Endodermal cell (in vitro differentiated cells): Measurements from ENCODE around the gene CITED2. TPM values are rescaled to one million over a fixed set of nuclear protein-coding genes. Genes with fewer than 3 reads are reported as not detected.

Experiments
- DNase-seq: peaks from one replicate; pipeline ENCODE4 v3.0.0-alpha.2; 2017
- H3K27ac ChIP-seq: 2 replicates; pipeline ENCODE4 v1.5.1; 2013; ENCODE audit warnings: mild to moderate bottlenecking, low read depth, low read length, moderate library complexity
- H3K27me3 ChIP-seq: 2 replicates; pipeline ENCODE4 v1.6.1; 2013; ENCODE audit warnings: mild to moderate bottlenecking, low read length, moderate library complexity; ENCODE audit not compliant: insufficient read depth, control insufficient read depth, poor library complexity, severe bottlenecking
- H3K36me3 ChIP-seq: 2 replicates; pipeline ENCODE4 v1.7.0; 2013; ENCODE audit warnings: mild to moderate bottlenecking, low read length, moderate library complexity; ENCODE audit not compliant: control insufficient read depth, insufficient read depth
- H3K4me1 ChIP-seq: one replicate; pipeline ENCODE4 v1.7.0; 2013; ENCODE audit warnings: low read length; ENCODE audit not compliant: control insufficient read depth, insufficient read depth
- H3K4me3 ChIP-seq: 2 replicates; pipeline ENCODE4 v1.5.1; 2013; ENCODE audit warnings: mild to moderate bottlenecking, low read length, moderate library complexity
- H3K9ac ChIP-seq: 2 replicates; pipeline ENCODE4 v1.6.1; 2013; ENCODE audit warnings: mild to moderate bottlenecking, low read length, moderate library complexity; ENCODE audit not compliant: poor library complexity, severe bottlenecking; ENCODE audit errors: extremely low read depth
- H3K9me3 ChIP-seq: 2 replicates; pipeline ENCODE4 v1.6.1; 2013; ENCODE audit warnings: mild to moderate bottlenecking, low read length, moderate library complexity; ENCODE audit not compliant: control insufficient read depth
- H3K27ac Mint-ChIP-seq: 2 replicates; pipeline ENCODE4 v1.8.0; 2020; ENCODE audit warnings: mixed read lengths
- H3K27me3 Mint-ChIP-seq: 2 replicates; pipeline ENCODE4 v1.8.0; 2021; ENCODE audit warnings: mild to moderate bottlenecking, mixed read lengths; ENCODE audit not compliant: insufficient read depth
- H3K36me3 Mint-ChIP-seq: 2 replicates; pipeline ENCODE4 v1.8.0; 2020; ENCODE audit warnings: low read depth, mixed read lengths
- H3K4me1 Mint-ChIP-seq: 2 replicates; pipeline ENCODE4 v1.8.0; 2020; ENCODE audit warnings: mixed read lengths
- H3K4me3 Mint-ChIP-seq: 2 replicates; pipeline ENCODE4 v1.8.0; 2020; ENCODE audit warnings: mild to moderate bottlenecking, moderate library complexity, mixed read lengths
- H3K9me3 Mint-ChIP-seq: 2 replicates; pipeline ENCODE4 v1.8.0; 2020; ENCODE audit warnings: mild to moderate bottlenecking, mixed read lengths
- CTCF ChIP-seq: fragments of 200-600 bp; sonication (generic); conservative IDR thresholded peaks from 2 replicates; pipeline ENCODE4 v1.5.0; 2021; ENCODE audit warnings: antibody characterized with exemption, mild to moderate bottlenecking
- WGBS, 2 experiments: methylation state at CpG; one replicate each; pipeline versions ENCODE4 v1.1.5 to v1.1.7; 2013; ENCODE audit warnings: missing lambda C conversion rate in 2 of 2, mixed read lengths in 1 of 2; ENCODE audit not compliant: insufficient coverage in 1 of 2, insufficient read length in 1 of 2; 5-methylcytosine and 5-hydroxymethylcytosine counted together
- total RNA-seq, 2 donors: library from RNA; stranded (reverse); fragmentation: NEBNext Ultra II Directional in 1 of 2; extraction: Animal tissue kit (Norgen Biotek cat#: 25700) in 1 of 2; gene quantifications; 2 replicates in 1 of 2; 3 replicates in 1 of 2; pipeline ENCODE4 v1.2.1, GENCODE V29; 2021

CITED2 gene
- total RNA-seq, 2 donors from 2014 or later: 80.2 to 118 TPM

- Mint-ChIP-seq H3K27ac (no peak overlapping the region), H3K4me3 (no peak overlapping the region), H3K9me3 (no peaks in the 10 kb centered on the region), H3K4me1 (peaks cover 11% of the 10 kb centered on the region), H3K27me3 (no peaks in the 10 kb centered on the region), H3K36me3 (no peaks in the 10 kb centered on the region)
- Histone ChIP-seq H3K27me3 (no peaks in the 10 kb centered on the region), H3K4me3 (no peak overlapping the region), H3K9ac (no peak overlapping the region), H3K9me3 (no peaks in the 10 kb centered on the region), H3K27ac (no peak overlapping the region), H3K36me3 (no peaks in the 10 kb centered on the region), H3K4me1 (no peaks in the 10 kb centered on the region)
- DNase-seq: no peak
- no peak for TF ChIP-seq CTCF
- 93 to 100% methylated on average over 1 to 9 of the region's 9 CpGs for WGBS, 2 experiments
These were observed 47.9 kb upstream of the CITED2 start for GRCh38 chr6:139422105-139423036.

- Histone ChIP-seq H3K27ac (no peak overlapping the region), H3K4me1 (no peaks in the 10 kb centered on the region), H3K27me3 (no peaks in the 10 kb centered on the region), H3K4me3 (no peak overlapping the region), H3K9me3 (no peaks in the 10 kb centered on the region), H3K36me3 (no peaks in the 10 kb centered on the region), H3K9ac (no peak overlapping the region)
- DNase-seq: no peak
- Mint-ChIP-seq H3K4me3 (no peak overlapping the region), H3K27me3 (peaks cover 1% of the 10 kb centered on the region), H3K27ac (no peak overlapping the region), H3K9me3 (no peaks in the 10 kb centered on the region), H3K36me3 (no peaks in the 10 kb centered on the region), H3K4me1 (no peaks in the 10 kb centered on the region)
- no peak for TF ChIP-seq CTCF
- WGBS, 2 experiments: 84 to 92% methylated on average over 5 of the region's 5 CpGs
These were observed 44.2 kb upstream of the CITED2 start for GRCh38 chr6:139418481-139419132.

GRCh38 chr6:139416146-139416545 lies 41.7 kb upstream of the CITED2 start:
- 100% methylated on average over 2 of the region's 2 CpGs; no CpG with 5 or more reads in 1 of the 2 experiments for WGBS, 2 experiments
- Mint-ChIP-seq H3K36me3 (no peaks in the 10 kb centered on the region), H3K9me3 (no peaks in the 10 kb centered on the region), H3K27ac (no peak overlapping the region), H3K4me1 (no peaks in the 10 kb centered on the region), H3K4me3 (no peak overlapping the region), H3K27me3 (peaks cover 4% of the 10 kb centered on the region)
- Histone ChIP-seq H3K4me3 (no peak overlapping the region), H3K4me1 (no peaks in the 10 kb centered on the region), H3K9ac (no peak overlapping the region), H3K9me3 (no peaks in the 10 kb centered on the region), H3K27me3 (no peaks in the 10 kb centered on the region), H3K36me3 (no peaks in the 10 kb centered on the region), H3K27ac (no peak overlapping the region)
- TF ChIP-seq CTCF: no peak
- DNase-seq: no peak
